HG02885 (cell line): ENCODE measurements around the gene C1QA.

Source experiments
- ATAC-seq: cut with Tn5 transposase; IDR thresholded peaks from one replicate; pipeline ENCODE4 v1.9.1; 2021; ENCODE audit warnings: mild to moderate bottlenecking; ENCODE audit not compliant: unreplicated experiment, poor library complexity

The C1QA gene

GRCh38 chr1:22611530-22611947 is 24.9 kb upstream of the C1QA start:
- ATAC-seq, result no peak

DNA sequence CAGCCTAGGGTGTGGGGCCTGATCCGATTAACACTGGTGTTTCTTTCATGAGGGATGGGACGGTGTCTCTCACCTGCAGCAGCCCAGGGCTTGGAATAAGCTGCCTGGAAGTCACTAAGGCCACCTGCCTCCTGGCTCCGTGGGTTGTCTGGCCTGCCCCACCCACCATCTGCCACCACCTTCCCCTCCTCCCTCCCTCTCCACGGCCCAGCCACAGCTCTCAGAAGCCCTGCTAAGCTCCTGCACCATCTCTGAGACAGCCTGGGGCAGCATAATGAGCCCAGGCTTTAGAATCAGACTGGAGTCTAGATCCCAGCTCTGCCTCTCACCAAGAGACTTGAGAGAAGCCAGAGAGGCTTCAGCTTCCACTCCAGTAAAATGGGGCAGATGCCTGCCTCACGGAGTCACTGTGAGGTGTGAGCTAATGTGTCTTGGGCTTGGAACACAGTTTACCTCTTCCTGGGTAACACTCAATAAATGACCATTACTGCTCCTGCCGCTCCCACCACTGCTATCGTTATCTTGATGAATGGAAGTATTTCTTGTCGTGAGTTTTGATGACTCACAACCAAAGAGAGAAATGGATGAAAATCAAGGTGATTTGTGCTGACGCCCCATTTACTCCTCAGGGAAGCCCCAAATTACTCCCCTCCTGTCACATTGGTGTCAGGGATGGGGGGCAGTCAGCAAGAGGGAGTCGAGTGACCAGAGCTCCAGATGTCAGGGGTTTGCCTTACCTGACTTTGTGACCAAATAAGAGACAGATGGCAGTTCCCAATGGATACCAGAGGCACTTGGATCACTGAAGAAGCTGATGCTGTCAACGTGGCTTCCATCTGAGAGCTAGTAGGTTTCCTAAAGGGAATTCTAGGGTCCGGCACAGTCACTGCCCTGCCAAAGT is 23.5 kb upstream of the C1QA start:
- no peak for ATAC-seq

GRCh38 chr1:22613572-22613918 is 22.9 kb upstream of the C1QA start:
- ATAC-seq, result no peak

- no peak for ATAC-seq
Observed at GRCh38 chr1:22613951-22614350, 22.5 kb upstream of the C1QA start.

DNA sequence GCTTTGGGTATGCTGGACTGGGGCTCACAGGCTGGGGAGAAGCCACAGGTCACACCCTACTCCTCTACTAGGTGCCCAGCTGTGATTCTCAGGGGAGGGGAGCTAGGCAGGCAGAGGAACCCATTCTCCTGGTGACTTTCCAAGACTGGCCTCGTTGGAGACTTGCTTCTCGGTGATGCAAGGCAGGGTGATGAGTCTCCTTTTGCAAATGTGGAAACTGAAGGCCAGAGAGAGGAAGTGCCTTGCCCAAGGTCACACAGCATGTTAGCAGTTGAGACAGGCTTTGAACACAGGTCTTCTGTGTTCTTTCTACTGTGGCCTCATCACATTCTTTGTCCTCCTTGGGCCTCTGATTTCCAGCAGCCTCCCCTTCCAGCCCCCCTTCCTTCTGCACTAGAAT is 20.5 kb upstream of the C1QA start:
- ATAC-seq, result no peak

GRCh38 chr1:22616571-22616970 is 19.9 kb upstream of the C1QA start:
- ATAC-seq, result no peak

GRCh38 chr1:22618056-22618455 is 18.4 kb upstream of the C1QA start:
- no peak for ATAC-seq

DNA sequence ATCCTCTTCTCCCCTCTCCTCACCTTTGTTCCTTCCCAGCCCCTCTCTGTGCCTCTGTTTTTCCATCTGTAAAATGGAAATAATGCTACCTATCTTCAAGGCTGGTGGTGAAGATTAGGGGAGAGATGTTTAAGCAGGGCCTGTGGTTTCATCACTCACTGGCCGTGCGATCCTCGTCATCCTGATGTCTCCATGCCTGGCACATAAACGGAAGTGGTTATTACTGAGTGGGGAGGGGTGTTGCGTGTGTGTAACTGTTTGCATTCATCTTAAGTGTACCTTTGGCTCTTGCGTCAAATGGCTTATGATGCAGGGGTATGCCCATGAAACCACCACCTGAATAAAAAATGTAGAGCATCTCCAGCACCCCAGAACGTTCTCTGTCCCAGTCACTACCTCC is 17.2 kb upstream of the C1QA start:
- no peak for ATAC-seq

DNA sequence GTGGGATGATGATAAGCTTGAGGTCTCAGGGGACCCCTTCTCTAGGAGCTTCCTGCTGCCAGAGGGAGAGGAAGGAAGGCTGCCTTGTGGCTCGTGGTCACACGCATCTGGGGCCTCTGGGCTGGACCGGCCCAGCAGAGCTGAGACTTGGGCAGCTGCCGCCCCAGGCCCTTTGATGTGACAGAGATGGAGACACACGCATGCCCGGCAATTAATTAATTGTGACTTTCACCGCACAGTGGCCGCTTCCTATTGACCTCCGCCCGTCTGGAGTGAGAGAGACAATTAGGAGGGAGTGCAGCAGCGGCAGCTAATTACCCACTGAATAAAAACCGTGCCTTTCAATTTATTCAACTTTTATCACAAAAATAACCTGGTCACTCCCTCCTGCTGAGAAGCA is 16.6 kb upstream of the C1QA start:
- ATAC-seq, result no peak

DNA sequence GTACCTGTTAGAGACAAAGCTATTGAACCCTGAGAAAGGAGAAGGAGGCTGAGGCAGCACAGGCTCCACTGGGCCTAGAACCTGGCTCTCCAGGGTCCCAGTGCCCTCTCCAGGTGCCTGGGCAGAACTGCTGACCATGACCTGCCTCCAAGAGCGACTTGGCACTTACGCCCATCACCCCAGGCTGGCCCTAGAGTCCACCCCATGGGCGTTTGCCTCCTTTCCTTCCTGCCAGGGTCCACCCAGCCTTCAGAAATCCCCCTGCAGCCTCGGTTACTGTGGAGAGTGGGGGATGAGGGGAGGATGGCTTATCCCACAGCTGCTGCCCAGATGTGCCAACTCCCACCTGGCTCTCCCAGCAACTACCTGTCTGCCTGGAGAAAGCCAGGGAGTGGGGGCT is 14.7 kb upstream of the C1QA start:
- ATAC-seq, result no peak

- ATAC-seq, result no peak
Observed at GRCh38 chr1:22625262-22625925, 11.0 kb upstream of the C1QA start.

DNA sequence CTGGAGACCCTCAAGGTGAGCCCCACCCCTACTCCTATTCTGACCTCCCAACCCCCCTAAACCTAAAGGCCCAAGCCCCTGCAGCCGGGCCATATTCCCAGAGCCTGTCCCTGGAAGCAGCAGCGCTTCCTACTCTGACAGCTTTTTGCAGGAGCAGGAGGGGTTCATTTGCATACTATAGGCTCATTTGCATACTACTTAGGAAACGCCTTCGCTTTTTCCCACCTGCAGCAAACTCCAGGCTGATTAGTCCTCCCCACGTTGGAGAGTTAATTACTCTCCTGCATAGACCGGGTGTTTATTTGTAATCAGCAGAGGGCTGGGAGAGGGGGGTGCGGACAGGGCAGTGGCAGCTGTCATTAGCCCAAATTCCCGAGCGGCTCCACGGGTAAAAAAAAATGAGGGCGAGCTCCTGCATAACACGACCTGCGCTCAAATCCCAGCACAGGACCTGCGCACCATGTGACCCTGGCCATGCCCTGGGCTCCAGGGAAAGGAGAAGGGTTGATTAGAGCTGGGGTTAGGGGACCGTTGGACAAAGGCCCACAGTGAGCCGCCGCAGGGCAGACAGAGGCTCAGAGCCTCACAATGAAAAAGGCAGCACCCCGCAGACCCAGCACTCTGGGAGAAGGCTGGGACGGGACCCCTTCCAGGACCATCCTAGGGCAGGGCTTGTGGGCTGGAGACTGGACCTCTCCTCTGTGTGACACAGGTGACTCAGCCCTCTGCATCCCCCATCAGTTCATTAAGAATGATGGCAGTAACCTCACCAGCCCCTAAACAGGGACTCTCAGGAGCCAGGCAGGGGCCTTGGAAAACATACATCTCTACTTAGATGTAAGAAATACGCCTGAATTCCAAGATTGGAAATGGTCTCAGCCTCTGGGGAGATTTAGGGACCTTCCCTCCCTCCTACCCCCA is 9.9 kb upstream of the C1QA start:
- ATAC-seq, result no peak

GRCh38 chr1:22627331-22627730 is 9.1 kb upstream of the C1QA start:
- no peak for ATAC-seq

GRCh38 chr1:22628698-22629444 is 7.6 kb upstream of the C1QA start:
- ATAC-seq, result no peak

- ATAC-seq, result no peak
Observed at GRCh38 chr1:22629886-22630285, 6.5 kb upstream of the C1QA start.

GRCh38 chr1:22633697-22634463 is 2.5 kb upstream of the C1QA start:
- ATAC-seq, result no peak

GRCh38 chr1:22635436-22635835 is 992 bp upstream of the C1QA start:
- ATAC-seq, result no peak

GRCh38 chr1:22636927-22637326 is 499 bp downstream of the C1QA start:
- ATAC-seq, result no peak

GRCh38 chr1:22637907-22638445 is 1.5 kb downstream of the C1QA start:
- ATAC-seq, result no peak
